WTC11 (cell line): ENCODE data around the gene PPP3CA.

Source experiments
- ESRRA ChIP-seq: sonication (generic); formaldehyde crosslinking; IDR thresholded peaks from 2 replicates; pipeline ENCODE4 v1.8.1; 2022; ENCODE audit warnings: mild to moderate bottlenecking, missing genetic modification reagents, borderline replicate concordance
- NFYB ChIP-seq: sonication (generic); formaldehyde crosslinking; conservative IDR thresholded peaks from 2 replicates; pipeline ENCODE4 v1.8.0; 2022; ENCODE audit warnings: low read depth, missing genetic modification reagents
- ZNF138 ChIP-seq: sonication (generic); formaldehyde crosslinking; conservative IDR thresholded peaks from 2 replicates; pipeline ENCODE4 v1.8.1; 2022; ENCODE audit warnings: mild to moderate bottlenecking, moderate library complexity, missing genetic modification reagents
- ZNF232 ChIP-seq: sonication (generic); formaldehyde crosslinking; IDR thresholded peaks from 2 replicates; pipeline ENCODE4 v1.8.0; 2022; ENCODE audit warnings: mild to moderate bottlenecking, missing genetic modification reagents
- ZNF416 ChIP-seq: fragments of 250-450 bp; sonication (Bioruptor Pico); IDR thresholded peaks from 2 replicates; pipeline ENCODE4 v1.9.0; 2021; ENCODE audit warnings: mild to moderate bottlenecking, inconsistent platforms
- TF ChIP-seq, protein P1 (sequence below): fragments of 200-600 bp; IDR thresholded peaks from 2 replicates; pipeline ENCODE4 v1.8.0; 2022; ENCODE audit warnings: antibody characterized with exemption
- TF ChIP-seq, protein P2 (sequence below): sonication (generic); formaldehyde crosslinking; IDR thresholded peaks from 2 replicates; pipeline ENCODE4 v1.8.0; 2022; ENCODE audit warnings: mild to moderate bottlenecking, missing genetic modification reagents

DNA sequence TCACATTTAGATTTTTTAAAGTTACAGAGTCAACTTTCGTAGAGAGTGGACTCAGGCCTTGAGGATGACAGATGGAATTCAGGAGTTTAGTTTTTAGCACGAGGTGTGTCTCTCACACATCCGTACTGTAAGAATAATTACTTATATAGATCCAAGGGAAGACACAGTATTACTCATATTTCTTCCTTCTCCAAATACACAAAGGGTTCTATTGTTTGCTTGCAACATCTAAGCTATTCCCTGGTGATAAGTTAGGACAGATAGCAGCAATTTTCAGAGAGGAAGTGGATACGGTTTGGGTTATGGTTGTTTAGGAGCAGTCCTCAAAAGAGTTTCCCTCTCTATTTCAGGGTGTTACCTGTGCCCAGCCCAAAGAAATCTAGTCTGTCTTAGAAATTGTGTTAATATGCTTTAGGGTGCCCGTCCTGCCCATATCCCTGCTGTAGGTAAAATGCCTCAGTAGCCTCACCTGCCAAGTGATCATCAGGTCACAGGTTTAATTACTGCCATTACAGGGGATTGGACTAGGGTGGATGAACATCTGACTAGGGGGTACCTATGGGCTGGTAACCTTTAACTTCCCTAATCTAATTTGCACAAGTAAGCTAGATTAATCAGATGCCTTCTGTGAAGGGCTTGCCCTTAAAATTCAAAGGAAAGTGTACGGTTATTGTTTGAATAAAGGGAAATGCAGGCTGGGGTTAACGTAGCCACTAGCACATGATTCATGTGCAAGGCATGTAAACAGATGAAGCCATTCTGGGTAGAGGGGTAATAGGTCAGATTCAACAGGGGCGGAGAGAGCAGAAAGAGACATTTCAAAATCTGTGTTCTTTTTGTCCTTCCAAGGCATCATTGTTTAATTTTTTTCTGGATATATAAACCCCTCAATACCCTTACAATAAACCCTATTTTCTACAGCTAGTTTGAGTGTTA, 8.7 kb upstream of the PPP3CA start:
- TF ChIP-seq, protein P1, sequence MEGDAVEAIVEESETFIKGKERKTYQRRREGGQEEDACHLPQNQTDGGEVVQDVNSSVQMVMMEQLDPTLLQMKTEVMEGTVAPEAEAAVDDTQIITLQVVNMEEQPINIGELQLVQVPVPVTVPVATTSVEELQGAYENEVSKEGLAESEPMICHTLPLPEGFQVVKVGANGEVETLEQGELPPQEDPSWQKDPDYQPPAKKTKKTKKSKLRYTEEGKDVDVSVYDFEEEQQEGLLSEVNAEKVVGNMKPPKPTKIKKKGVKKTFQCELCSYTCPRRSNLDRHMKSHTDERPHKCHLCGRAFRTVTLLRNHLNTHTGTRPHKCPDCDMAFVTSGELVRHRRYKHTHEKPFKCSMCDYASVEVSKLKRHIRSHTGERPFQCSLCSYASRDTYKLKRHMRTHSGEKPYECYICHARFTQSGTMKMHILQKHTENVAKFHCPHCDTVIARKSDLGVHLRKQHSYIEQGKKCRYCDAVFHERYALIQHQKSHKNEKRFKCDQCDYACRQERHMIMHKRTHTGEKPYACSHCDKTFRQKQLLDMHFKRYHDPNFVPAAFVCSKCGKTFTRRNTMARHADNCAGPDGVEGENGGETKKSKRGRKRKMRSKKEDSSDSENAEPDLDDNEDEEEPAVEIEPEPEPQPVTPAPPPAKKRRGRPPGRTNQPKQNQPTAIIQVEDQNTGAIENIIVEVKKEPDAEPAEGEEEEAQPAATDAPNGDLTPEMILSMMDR, result no peak
- TF ChIP-seq, protein P2, sequence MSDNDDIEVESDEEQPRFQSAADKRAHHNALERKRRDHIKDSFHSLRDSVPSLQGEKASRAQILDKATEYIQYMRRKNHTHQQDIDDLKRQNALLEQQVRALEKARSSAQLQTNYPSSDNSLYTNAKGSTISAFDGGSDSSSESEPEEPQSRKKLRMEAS, result no peak
- TF ChIP-seq ZNF232 (no peak), ESRRA (CRISPR knock-in tag) (no peak), NFYB (CRISPR knock-in tag) (no peak), ZNF416 (CRISPR knock-in tag) (no peak), ZNF138 (CRISPR knock-in tag) (no peak)
